Spleen (tissue), 11 donors: ENCODE measurements around the gene KRT9. TPM values are rescaled to one million over a fixed set of nuclear protein-coding genes. Genes with fewer than 3 reads are reported as not detected.
A peak's percentile ranks its signal among the peaks of the same experiment; 100 is the strongest.

Experiments used
- DNase-seq: peaks from one replicate; pipeline ENCODE4 v3.0.0-alpha.2; 2020
- H3K27ac ChIP-seq, 8 donors: fragments of 200-600 bp; sonication (generic) in 7 of 8; 1 replicate in 4 of 8; 2 replicates in 4 of 8; pipeline versions ENCODE4 v1.5.0 to v1.8.0; 2016 to 2021; ENCODE audit warnings: inconsistent platforms in 4 of 8, mild to moderate bottlenecking in 4 of 8, moderate library complexity in 1 of 8
- H3K27me3 ChIP-seq, 7 donors: fragments of 200-600 bp; sonication (generic) in 6 of 7; replicated peaks in 1 of 7; 1 replicate in 4 of 7; 2 replicates in 3 of 7; pipeline versions ENCODE4 v1.5.0 to v1.8.0; 2016 to 2021; ENCODE audit warnings: inconsistent platforms in 3 of 7, mild to moderate bottlenecking in 1 of 7
- H3K36me3 ChIP-seq, 6 donors: fragments of 200-600 bp; sonication (generic) in 5 of 6; 1 replicate in 4 of 6; 2 replicates in 2 of 6; pipeline versions ENCODE4 v1.5.0 to v1.8.0; 2016 to 2021; ENCODE audit warnings: inconsistent platforms in 2 of 6
- H3K4me1 ChIP-seq, 6 donors: fragments of 200-600 bp; sonication (generic) in 5 of 6; 1 replicate in 3 of 6; 2 replicates in 3 of 6; pipeline versions ENCODE4 v1.5.0 to v1.8.0; 2016 to 2021; ENCODE audit warnings: inconsistent platforms in 3 of 6
- H3K4me3 ChIP-seq, 8 donors: fragments of 200-600 bp; sonication (generic) in 7 of 8; 1 replicate in 4 of 8; 2 replicates in 4 of 8; pipeline versions ENCODE4 v1.5.0 to v1.8.0; 2016 to 2021; ENCODE audit warnings: inconsistent platforms in 4 of 8, mild to moderate bottlenecking in 4 of 8, moderate library complexity in 2 of 8
- H3K9me3 ChIP-seq, 8 donors: fragments of 200-600 bp; sonication (generic) in 7 of 8; 1 replicate in 4 of 8; 2 replicates in 4 of 8; pipeline versions ENCODE4 v1.5.0 to v1.8.0; 2016 to 2021; ENCODE audit warnings: inconsistent platforms in 4 of 8
- POLR2A ChIP-seq, 3 donors: fragments of 450-650 bp; IDR thresholded peaks; one replicate each; pipeline ENCODE4 v1.5.1; 2017; ENCODE audit warnings: antibody characterized with exemption in 3 of 3, mild to moderate bottlenecking in 1 of 3
- POLR2AphosphoS5 ChIP-seq, 3 donors: sonication (generic); formaldehyde crosslinking; IDR thresholded peaks; one replicate each; pipeline ENCODE4 v1.5.1; 2017; ENCODE audit warnings: antibody characterized with exemption in 3 of 3
- WGBS, 5 donors: extraction: QIAGEN DNeasy Blood & Tissue Kit in 3 of 5; methylation state at CpG; one replicate each; pipeline versions ENCODE4 v1.1.5 to v1.1.7; 2013 to 2018; 5-methylcytosine and 5-hydroxymethylcytosine counted together
- intact Hi-C: fragments of 100-400 bp; cut with DNase I; formaldehyde crosslinking; loops from one replicate; pipeline ENCODE4 v1.15.0; 2023; ENCODE audit warnings: low total_unique reads
- polyA plus RNA-seq, 3 donors: library from polyadenylated mRNA; stranded (reverse); fragments of 200-250 nt; gene quantifications; one replicate each; pipeline ENCODE4 v1.2.1, GENCODE V29; 2013
- total RNA-seq, 7 donors: library from RNA; depleted of rRNA in 3 of 7; stranded (reverse); fragments of >200 nt in 3 of 7; fragmentation: NEBNext Ultra II Directional in 4 of 7; extraction: Animal tissue kit (Norgen Biotek cat#: 25700) in 4 of 7; gene quantifications; one replicate each; pipeline versions ENCODE4 v1.1.0 to v1.2.1, GENCODE V29; 2016 to 2021
- TF ChIP-seq, protein P1 (sequence below), 11 experiments: fragments of 200-600 bp in 7 of 11; fragments of 450-650 bp in 4 of 11; sonication (generic) in 4 of 11; IDR thresholded peaks in 8 of 11; conservative IDR thresholded peaks in 3 of 11; 1 replicate in 7 of 11; 2 replicates in 4 of 11; pipeline versions ENCODE4 v1.4.0 to v1.8.0; 2016 to 2021; ENCODE audit warnings: antibody characterized with exemption in 11 of 11, inconsistent platforms in 4 of 11, mild to moderate bottlenecking in 1 of 11
- donor health status: healthy with polysubstance abuse.
- donor health status: DM: no; HTN: no; CAD: no; lungs with moderate emphysema.
- donor health status: DM: no; HTN: no; CAD: no.
- donor health status: Bipolar disorder and iron deficiency.
- donor health status: healthy.
- donor health status: DM: no; HTN: no; CAD: no.
- donor health status: DM: yes; HTN: yes; CAD: no.

KRT9 gene
- total and polyA plus RNA-seq, 10 donors, result not detected

GRCh38 chr17:41535764-41536481, 35.9 kb downstream of the KRT9 start:
- 59 to 70% (median 66%) methylated on average over 13 to 15 of the region's 15 CpGs for WGBS, 5 donors
- Histone ChIP-seq H3K4me3 (no peak overlapping the region), H3K27ac (no peak overlapping the region), H3K9me3 (no peaks in the 10 kb centered on the region), H3K27me3 (peaks cover 0 to 56% (median 2%) of the 10 kb centered on the region in 7 donors), H3K4me1 (no peaks in the 10 kb centered on the region), H3K36me3 (no peaks in the 10 kb centered on the region)
- no peak for TF ChIP-seq POLR2AphosphoS5 (IDR thresholded peaks at IDR 0.05)
- TF ChIP-seq, protein P1, sequence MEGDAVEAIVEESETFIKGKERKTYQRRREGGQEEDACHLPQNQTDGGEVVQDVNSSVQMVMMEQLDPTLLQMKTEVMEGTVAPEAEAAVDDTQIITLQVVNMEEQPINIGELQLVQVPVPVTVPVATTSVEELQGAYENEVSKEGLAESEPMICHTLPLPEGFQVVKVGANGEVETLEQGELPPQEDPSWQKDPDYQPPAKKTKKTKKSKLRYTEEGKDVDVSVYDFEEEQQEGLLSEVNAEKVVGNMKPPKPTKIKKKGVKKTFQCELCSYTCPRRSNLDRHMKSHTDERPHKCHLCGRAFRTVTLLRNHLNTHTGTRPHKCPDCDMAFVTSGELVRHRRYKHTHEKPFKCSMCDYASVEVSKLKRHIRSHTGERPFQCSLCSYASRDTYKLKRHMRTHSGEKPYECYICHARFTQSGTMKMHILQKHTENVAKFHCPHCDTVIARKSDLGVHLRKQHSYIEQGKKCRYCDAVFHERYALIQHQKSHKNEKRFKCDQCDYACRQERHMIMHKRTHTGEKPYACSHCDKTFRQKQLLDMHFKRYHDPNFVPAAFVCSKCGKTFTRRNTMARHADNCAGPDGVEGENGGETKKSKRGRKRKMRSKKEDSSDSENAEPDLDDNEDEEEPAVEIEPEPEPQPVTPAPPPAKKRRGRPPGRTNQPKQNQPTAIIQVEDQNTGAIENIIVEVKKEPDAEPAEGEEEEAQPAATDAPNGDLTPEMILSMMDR (IDR thresholded peaks at IDR 0.05 in 8 of 11, conservative IDR thresholded peaks at IDR 0.05 in 3 of 11), result no peak
- TF ChIP-seq POLR2A (IDR thresholded peaks at IDR 0.05), result no peak
- intact Hi-C loops, result no loop called here
- DNase-seq, result peak; percentile 61

- H3K27ac ChIP-seq, result no peak overlapping the region
- no peaks in the 10 kb centered on the region for H3K4me1 ChIP-seq
- 58 to 71% (median 64%) methylated on average over 6 to 7 of the region's 7 CpGs for WGBS, 5 donors
- DNase-seq, result no peak
- H3K27me3 ChIP-seq, result peaks cover 0 to 65% (median 7%) of the 10 kb centered on the region in 7 donors
- H3K4me3 ChIP-seq, result no peak overlapping the region
- intact Hi-C loops, result no loop called here
- no peaks in the 10 kb centered on the region for H3K36me3 ChIP-seq
- H3K9me3 ChIP-seq, result no peaks in the 10 kb centered on the region
- TF ChIP-seq, protein P1 (IDR thresholded peaks at IDR 0.05 in 8 of 11, conservative IDR thresholded peaks at IDR 0.05 in 3 of 11), result no peak
- TF ChIP-seq POLR2AphosphoS5 (IDR thresholded peaks at IDR 0.05), result no peak
Observed at GRCh38 chr17:41534899-41535546, 36.8 kb downstream of the KRT9 start.

- no peak overlapping the region for H3K27ac ChIP-seq
- no peaks in the 10 kb centered on the region for H3K9me3 ChIP-seq
- intact Hi-C loops, result no loop called here
- no peak overlapping the region for H3K4me3 ChIP-seq
- H3K36me3 ChIP-seq, result no peaks in the 10 kb centered on the region
- no peak for DNase-seq
- H3K27me3 ChIP-seq, result peaks cover 0 to 79% (median 20%) of the 10 kb centered on the region in 7 donors
- H3K4me1 ChIP-seq, result peaks cover 0 to 5% (median 0%) of the 10 kb centered on the region in 6 donors
- 75 to 85% (median 77%) methylated on average over 7 of the region's 7 CpGs for WGBS, 5 donors
- TF ChIP-seq POLR2A (IDR thresholded peaks at IDR 0.05) (no peak), POLR2AphosphoS5 (IDR thresholded peaks at IDR 0.05) (no peak)
Observed at GRCh38 chr17:41533613-41534012, 38.2 kb downstream of the KRT9 start.

DNA sequence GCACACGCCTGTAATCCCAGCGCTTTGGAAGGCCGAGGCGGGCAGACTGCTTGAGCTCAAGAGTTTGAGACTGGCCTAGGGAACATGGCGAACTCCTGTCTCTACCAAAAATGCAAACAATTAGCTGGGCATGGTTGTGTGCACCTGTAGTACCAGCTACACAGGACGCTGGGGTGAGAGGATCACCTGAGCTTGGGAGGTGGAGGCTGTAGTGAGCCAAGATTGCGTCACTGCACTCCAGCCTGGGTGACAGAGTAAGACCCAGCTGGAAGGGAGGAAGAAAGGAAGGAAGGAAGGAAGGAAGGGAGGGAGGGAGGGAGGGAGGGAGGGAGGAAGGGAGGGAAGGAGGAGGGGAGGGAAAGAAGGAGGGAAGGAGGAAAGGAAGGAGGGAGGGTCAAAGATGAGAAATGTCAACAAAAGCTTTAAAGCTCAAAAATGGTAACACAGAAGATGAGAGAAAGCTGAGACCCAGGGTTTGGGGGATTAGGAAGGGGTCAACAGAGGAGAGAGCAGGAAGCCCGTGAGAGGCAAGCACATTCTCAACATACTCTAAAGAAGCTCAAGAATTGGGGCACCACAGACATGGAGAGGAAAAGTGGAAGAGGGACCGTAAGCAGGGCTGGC, 38.8 kb downstream of the KRT9 start:
- no peak for DNase-seq
- H3K27me3 ChIP-seq, result peaks cover 3 to 85% (median 25%) of the 10 kb centered on the region in 7 donors
- 76 to 85% (median 78%) methylated on average over 9 of the region's 9 CpGs for WGBS, 5 donors

More for the DNA sequence above, 38.8 kb downstream of the KRT9 start:
- Histone ChIP-seq H3K4me3 (no peak overlapping the region), H3K4me1 (peaks cover 0 to 11% (median 4%) of the 10 kb centered on the region in 6 donors), H3K9me3 (no peaks in the 10 kb centered on the region), H3K36me3 (no peaks in the 10 kb centered on the region), H3K27ac (no peak overlapping the region)
- TF ChIP-seq, protein P1 (IDR thresholded peaks at IDR 0.05 in 8 of 11, conservative IDR thresholded peaks at IDR 0.05 in 3 of 11), result no peak
- no peak for TF ChIP-seq POLR2AphosphoS5 (IDR thresholded peaks at IDR 0.05)
- TF ChIP-seq POLR2A (IDR thresholded peaks at IDR 0.05), result no peak
- intact Hi-C loops, result no loop called here
